Esophagus (tissue), 2 donors: ENCODE data around the gene TLK2. TPM values are rescaled to one million over a fixed set of nuclear protein-coding genes. Genes with fewer than 3 reads are reported as not detected.

ENCODE experiments used
- H3K27ac ChIP-seq, 2 donors: one replicate each; pipeline ENCODE4 v1.5.1; 2013; ENCODE audit warnings: low read depth in 2 of 2, mild to moderate bottlenecking in 2 of 2, inconsistent platforms in 1 of 2, low read length in 1 of 2, moderate library complexity in 1 of 2
- H3K27me3 ChIP-seq, 2 donors: one replicate each; pipeline ENCODE4 v1.6.1; 2013; ENCODE audit warnings: low read length in 2 of 2, control low read depth in 1 of 2, mild to moderate bottlenecking in 1 of 2; ENCODE audit not compliant: insufficient read depth in 2 of 2, control insufficient read depth in 1 of 2
- H3K36me3 ChIP-seq, 2 donors: one replicate each; pipeline ENCODE4 v1.6.1; 2013; ENCODE audit warnings: low read length in 1 of 2; ENCODE audit not compliant: control insufficient read depth in 2 of 2, insufficient read depth in 2 of 2
- H3K4me1 ChIP-seq, 2 donors: one replicate each; pipeline ENCODE4 v1.6.1; 2013; ENCODE audit warnings: low read length in 1 of 2; ENCODE audit not compliant: control insufficient read depth in 2 of 2, insufficient read depth in 2 of 2
- H3K4me3 ChIP-seq, 2 donors: one replicate each; pipeline ENCODE4 v1.5.1; 2013; ENCODE audit warnings: low read length in 2 of 2, mild to moderate bottlenecking in 2 of 2, low read depth in 1 of 2, moderate library complexity in 1 of 2
- H3K9me3 ChIP-seq, 2 donors: one replicate each; pipeline ENCODE4 v1.6.1; 2013; ENCODE audit warnings: mild to moderate bottlenecking in 2 of 2, low read depth in 1 of 2, low read length in 1 of 2, moderate library complexity in 1 of 2; ENCODE audit not compliant: control insufficient read depth in 2 of 2, insufficient read depth in 1 of 2
- WGBS, 2 donors: extraction: QIAGEN DNeasy Blood & Tissue Kit; methylation state at CpG; one replicate each; pipeline ENCODE4 v1.1.7; 2013; 5-methylcytosine and 5-hydroxymethylcytosine counted together
- polyA plus RNA-seq, 2 donors: library from polyadenylated mRNA; stranded (reverse); fragments of 200-250 nt; gene quantifications; one replicate each; pipeline ENCODE4 v1.2.3, GENCODE V29; 2013
- donor health status: healthy with polysubstance abuse.
- donor health status: Bipolar disorder and iron deficiency.

TLK2 gene
- polyA plus RNA-seq, 2 donors: 7.1 to 13.0 TPM

GRCh38 chr17:62644487-62645173 lies 166.0 kb downstream of the TLK2 start:
- WGBS, 2 donors: 76 to 82% methylated on average over 17 of the region's 17 CpGs
- Histone ChIP-seq H3K9me3 (no peaks in the 10 kb centered on the region), H3K27ac (no peak overlapping the region), H3K4me3 (no peak overlapping the region), H3K4me1 (no peaks in the 10 kb centered on the region), H3K36me3 (no peaks in the 10 kb centered on the region), H3K27me3 (no peaks in the 10 kb centered on the region)

GRCh38 chr17:62648251-62648955 lies 169.8 kb downstream of the TLK2 start:
- no peaks in the 10 kb centered on the region for H3K9me3 ChIP-seq
- H3K27ac ChIP-seq: peak overlapping the region in 1 of 2 donors; percentile 50
- no peaks in the 10 kb centered on the region for H3K27me3 ChIP-seq
- no peak overlapping the region for H3K4me3 ChIP-seq
- WGBS, 2 donors: 55 to 58% methylated on average over 15 of the region's 15 CpGs
- no peaks in the 10 kb centered on the region for H3K36me3 ChIP-seq
- peaks cover 0 to 4% of the 10 kb centered on the region in 2 donors for H3K4me1 ChIP-seq

- Histone ChIP-seq H3K4me1 (peaks cover 2 to 9% of the 10 kb centered on the region in 2 donors), H3K9me3 (no peaks in the 10 kb centered on the region), H3K4me3 (no peak overlapping the region), H3K27ac (peak overlapping the region in 1 of 2 donors; percentile 56), H3K36me3 (no peaks in the 10 kb centered on the region), H3K27me3 (no peaks in the 10 kb centered on the region)
- 68 to 70% methylated on average over 6 of the region's 6 CpGs for WGBS, 2 donors
These were observed 170.3 kb downstream of the TLK2 start for GRCh38 chr17:62648956-62649294.

GRCh38 chr17:62649570-62649969 lies 170.9 kb downstream of the TLK2 start:
- 88 to 94% methylated on average over 7 of the region's 7 CpGs for WGBS, 2 donors
- Histone ChIP-seq H3K27ac (no peak overlapping the region), H3K4me3 (no peak overlapping the region), H3K4me1 (peaks cover 4 to 12% of the 10 kb centered on the region in 2 donors), H3K9me3 (no peaks in the 10 kb centered on the region), H3K36me3 (no peaks in the 10 kb centered on the region), H3K27me3 (no peaks in the 10 kb centered on the region)

DNA sequence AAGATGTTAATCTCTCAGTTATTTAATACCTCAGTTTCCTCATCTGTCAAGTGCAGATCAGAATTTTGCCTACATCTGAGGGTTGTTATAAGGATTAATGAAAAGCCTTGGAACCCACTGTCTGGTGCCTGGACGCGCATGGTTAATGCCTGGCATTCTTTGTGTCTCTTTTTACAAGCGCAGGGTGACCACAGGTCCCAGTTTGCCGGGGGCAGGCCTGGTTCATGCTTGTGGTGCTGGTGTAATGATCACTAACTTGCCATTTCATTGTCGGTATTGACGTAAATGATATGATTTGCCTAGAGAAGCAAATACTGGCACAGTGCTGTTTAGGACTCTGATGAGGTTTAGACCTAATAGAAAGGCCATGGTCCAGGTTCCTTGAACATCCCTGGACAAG lies 172.0 kb downstream of the TLK2 start:
- Histone ChIP-seq H3K9me3 (no peaks in the 10 kb centered on the region), H3K36me3 (no peaks in the 10 kb centered on the region), H3K4me3 (no peak overlapping the region), H3K27me3 (no peaks in the 10 kb centered on the region), H3K4me1 (peaks cover 4 to 12% of the 10 kb centered on the region in 2 donors), H3K27ac (no peak overlapping the region)
- WGBS, 2 donors: 90 to 93% methylated on average over 6 of the region's 6 CpGs

- Histone ChIP-seq H3K36me3 (no peaks in the 10 kb centered on the region), H3K9me3 (no peaks in the 10 kb centered on the region), H3K27me3 (no peaks in the 10 kb centered on the region), H3K4me1 (peaks cover 4 to 12% of the 10 kb centered on the region in 2 donors), H3K4me3 (peak overlapping the region; percentile 49 to 56), H3K27ac (peak overlapping the region; percentile 60 to 73)
- WGBS, 2 donors: 2 to 3% methylated on average over 55 to 57 of the region's 57 CpGs
These were observed 173.8 kb downstream of the TLK2 start for GRCh38 chr17:62652251-62653001.

DNA sequence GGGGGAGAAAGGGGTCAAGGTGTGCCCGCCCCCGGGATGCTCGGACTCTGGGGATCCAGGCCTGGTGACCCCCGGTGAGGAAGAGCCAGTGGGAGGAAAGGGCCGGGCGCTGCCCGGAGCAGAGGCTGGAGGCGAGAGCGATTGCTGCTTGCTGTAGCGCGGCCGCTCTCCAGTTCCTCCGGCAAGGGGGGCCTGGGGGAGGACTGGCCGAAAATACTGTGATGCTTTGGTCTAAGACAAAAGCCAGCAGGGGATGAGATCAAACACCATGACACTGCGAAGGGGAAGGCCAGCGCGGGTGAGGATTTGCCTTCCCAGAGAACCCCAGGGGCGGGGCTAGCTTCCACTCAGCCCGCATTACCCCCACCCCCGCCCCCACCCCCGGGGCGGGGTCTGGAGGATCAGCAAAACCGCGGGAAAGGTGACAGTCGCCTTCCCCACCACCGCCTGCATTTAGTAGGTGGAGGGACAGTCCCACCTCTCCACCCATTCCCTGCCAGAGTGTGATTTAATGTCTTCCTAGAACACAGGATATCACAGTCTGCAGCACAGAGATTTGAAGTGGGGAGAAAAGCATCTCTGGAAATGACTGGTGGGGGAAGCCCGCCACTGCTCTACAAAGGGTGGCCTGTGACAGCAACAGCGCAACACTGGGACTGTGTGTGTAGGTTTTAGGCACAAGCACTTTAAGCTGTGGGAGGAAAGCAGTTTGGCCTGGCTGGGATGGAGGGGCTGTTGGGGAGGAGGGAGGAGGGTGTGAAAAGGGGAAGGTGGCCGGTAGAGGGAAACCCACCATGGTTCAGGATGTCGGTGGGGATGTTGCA lies 174.6 kb downstream of the TLK2 start:
- peak overlapping the region; percentile 49 to 56 for H3K4me3 ChIP-seq
- H3K27ac ChIP-seq: peak overlapping the region; percentile 60 to 73
- H3K27me3 ChIP-seq: no peaks in the 10 kb centered on the region
- no peaks in the 10 kb centered on the region for H3K36me3 ChIP-seq
- no peaks in the 10 kb centered on the region for H3K9me3 ChIP-seq
- WGBS, 2 donors: 4 to 5% methylated on average over 30 of the region's 30 CpGs
- peaks cover 4 to 12% of the 10 kb centered on the region in 2 donors for H3K4me1 ChIP-seq

DNA sequence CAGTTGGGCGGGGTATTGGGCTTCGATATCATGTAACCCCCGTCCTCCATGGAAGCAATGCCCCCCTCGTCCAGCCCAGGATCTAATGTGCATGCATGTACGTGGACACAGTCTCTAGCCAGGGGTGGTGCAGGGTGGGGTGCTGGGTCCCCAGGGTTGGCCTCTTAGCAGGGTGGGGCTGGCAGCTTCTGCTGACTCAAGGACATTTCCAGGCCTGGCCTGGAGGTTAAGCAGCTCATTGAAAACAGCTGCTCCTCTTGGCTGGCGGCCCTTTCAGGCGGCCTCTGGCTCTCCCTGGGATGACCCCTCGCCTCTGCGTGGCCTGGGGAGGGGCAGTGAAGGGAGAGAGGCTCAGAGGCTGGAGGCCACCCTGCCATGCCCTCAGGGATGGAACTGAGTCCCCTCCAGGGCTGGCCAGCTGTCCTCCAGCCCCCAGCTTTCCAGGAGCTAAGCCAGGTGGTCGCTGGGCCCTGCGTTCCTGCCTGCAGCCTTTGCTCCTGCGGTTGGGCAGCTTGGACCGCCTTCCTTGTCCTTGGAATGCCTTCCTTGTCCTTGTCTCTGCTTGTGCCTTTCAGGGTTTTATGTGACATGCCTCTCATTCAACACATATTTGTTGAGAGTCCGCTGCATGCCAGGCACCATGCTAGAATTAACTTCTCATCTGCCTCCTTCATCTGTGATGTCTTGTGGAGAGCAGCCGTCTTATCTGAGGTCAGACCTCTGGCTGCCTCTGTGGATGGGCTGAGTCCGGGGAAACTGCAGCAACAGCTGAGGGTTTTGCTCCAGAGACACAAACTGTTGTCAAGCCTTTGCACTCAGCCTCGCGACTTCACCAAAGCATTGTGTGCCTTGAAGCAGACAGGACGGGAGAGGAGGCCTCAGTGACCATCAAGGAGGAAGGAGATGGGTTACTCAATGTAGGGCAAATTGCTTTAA lies 175.5 kb downstream of the TLK2 start:
- Histone ChIP-seq H3K4me3 (no peak overlapping the region), H3K27me3 (no peaks in the 10 kb centered on the region), H3K4me1 (peaks cover 4 to 12% of the 10 kb centered on the region in 2 donors), H3K27ac (peak overlapping the region; percentile 60 to 73), H3K36me3 (no peaks in the 10 kb centered on the region), H3K9me3 (no peaks in the 10 kb centered on the region)
- whole genome bisulfite sequencing, 2 donors: 49 to 57% methylated on average over 19 of the region's 19 CpGs
